ENCODE results near the gene AKAP6. TPM values are rescaled to one million over a fixed set of nuclear protein-coding genes. Genes with fewer than 3 reads are reported as not detected.

Gene AKAP6
- total RNA-seq, 1 experiment from 2014 or later: 1.1 TPM

GRCh38 chr14:32633930-32634329 is 304.8 kb downstream of the AKAP6 start:
- Histone ChIP-seq H2BK15ac (ENCODE audit: low read depth, low read length) (no peak overlapping the region), H3T11ph (ENCODE audit: low read length) (no peak overlapping the region), H2BK12ac (ENCODE audit: insufficient read length, low read depth, low read length) (no peak overlapping the region), H4K8ac (replicated peaks; ENCODE audit: insufficient read length, low read depth, low read length) (no peak overlapping the region), H3K23me2 (ENCODE audit: insufficient read length, low read depth, low read length, poor library complexity, severe bottlenecking) (no peaks in the 10 kb centered on the region), H3K18ac (ENCODE audit: insufficient read length, low read depth, low read length) (no peak overlapping the region), H3K14ac (ENCODE audit: insufficient read depth, low read length) (no peak overlapping the region), H3K79me1 (ENCODE audit: insufficient read depth, low read depth, low read length, poor library complexity, severe bottlenecking) (no peaks in the 10 kb centered on the region), H2BK20ac (ENCODE audit: low read depth, low read length, poor library complexity, severe bottlenecking) (no peak overlapping the region), H3K27me3 (ENCODE audit: insufficient read depth, low read length) (no peaks in the 10 kb centered on the region), H2AFZ (ENCODE audit: low read length) (no peak overlapping the region), H3K56ac (ENCODE audit: insufficient read length, low read depth, low read length) (no peak overlapping the region), H2AK5ac (ENCODE audit: insufficient read length, low read length) (no peak overlapping the region), H3K4me2 (ENCODE audit: insufficient read depth, insufficient read length, low read length) (no peak overlapping the region), H4K20me1 (ENCODE audit: control insufficient read depth, insufficient read depth, insufficient read length) (no peaks in the 10 kb centered on the region), H4K91ac (ENCODE audit: insufficient read length, low read depth, low read length) (no peak overlapping the region), H3K23ac (ENCODE audit: insufficient read length, low read depth, low read length) (no peak overlapping the region), H2BK120ac (ENCODE audit: low read depth, low read length, poor library complexity, severe bottlenecking) (no peak overlapping the region), H3K9ac (ENCODE audit: extremely low read depth, insufficient read length, low read length) (no peak overlapping the region), H3K4me1 (ENCODE audit: insufficient read depth, low read length) (no peaks in the 10 kb centered on the region), H2BK5ac (ENCODE audit: insufficient read length, low read length) (no peak overlapping the region), H3K79me2 (ENCODE audit: insufficient read depth, low read length) (no peaks in the 10 kb centered on the region), H3K4ac (ENCODE audit: low read depth, low read length) (no peak overlapping the region), H4K5ac (ENCODE audit: insufficient read length, low read depth, low read length) (no peak overlapping the region), H3K27ac (ENCODE audit: insufficient read length, low read depth, low read length) (no peak overlapping the region), H3K9me3 (ENCODE audit: control insufficient read depth, low read depth, low read length) (no peaks in the 10 kb centered on the region)
- no peak for TF ChIP-seq CTCF (conservative IDR thresholded peaks at IDR 0.05)
- no peaks in the 10 kb centered on the region for H3K9me3 Mint-ChIP-seq
- H3K27ac Mint-ChIP-seq: no peak overlapping the region
- H3K36me3 Mint-ChIP-seq (ENCODE audit: insufficient read depth in 1 of 3, low read depth in 3 of 3): no peaks in the 10 kb centered on the region
- H3K27me3 Mint-ChIP-seq (ENCODE audit: low read depth): no peaks in the 10 kb centered on the region
- H3K4me1 Mint-ChIP-seq: peaks cover 6 to 10% of the 10 kb centered on the region in 2 experiments; a peak in 3 of 4 replicates
- no peak for DNase-seq
- no peak overlapping the region for H3K4me3 Mint-ChIP-seq

All from H9 (cell line).